ENCODE results near the gene ANTXRL.

- TF ChIP-seq EED (IDR thresholded peaks at IDR 0.05; ENCODE audit: low read depth) (no peak), MTA2 (IDR thresholded peaks at IDR 0.05; ENCODE audit: low read depth) (no peak), EZH2 (IDR thresholded peaks at IDR 0.05; ENCODE audit: borderline replicate concordance, control insufficient read depth, low read depth, low read length) (no peak), HDAC6 (IDR thresholded peaks at IDR 0.05; ENCODE audit: unreplicated experiment) (no peak), ZSCAN29 (IDR thresholded peaks at IDR 0.05) (no peak), TAF1 (IDR thresholded peaks at IDR 0.05; ENCODE audit: borderline replicate concordance, low read depth, low read length) (no peak), EGR1 (IDR thresholded peaks at IDR 0.05; ENCODE audit: borderline replicate concordance in 1 of 2, low read depth in 2 of 2, low read length in 2 of 2) (no peak), RBBP5 (conservative IDR thresholded peaks at IDR 0.05) (no peak), SP1 (IDR thresholded peaks at IDR 0.05; ENCODE audit: low read depth, low read length) (no peak)
These were observed 19.9 kb downstream of the ANTXRL start for GRCh38 chr10:46306516-46307184.
